Neural cell (in vitro differentiated cells): ENCODE data around the gene SP5. TPM values are rescaled to one million over a fixed set of nuclear protein-coding genes. Genes with fewer than 3 reads are reported as not detected.

Experiments
- H2AFZ ChIP-seq: fragments of 200-600, 300-800 bp; sonication (generic), shearing (Covaris generic); 2 replicates; pipeline ENCODE4 v1.6.0; 2014; ENCODE audit warnings: low read depth, mild to moderate bottlenecking, antibody characterized with exemption, low read length, moderate library complexity
- H3F3A ChIP-seq: fragments of 200-600 bp; shearing (Covaris generic); 2 replicates; pipeline ENCODE4 v1.6.1; 2016; ENCODE audit warnings: mild to moderate bottlenecking, moderate library complexity, mixed read lengths, antibody characterized with exemption, low read length; ENCODE audit not compliant: insufficient read depth, poor library complexity, severe bottlenecking
- H3K27ac ChIP-seq: fragments of 200-600, 300-800 bp; sonication (generic), shearing (Covaris generic); 2 replicates; pipeline ENCODE4 v1.5.1; 2014; ENCODE audit warnings: mild to moderate bottlenecking, low read length, moderate library complexity
- H3K27me3 ChIP-seq: fragments of 300-800, 200-600 bp; sonication (generic), shearing (Covaris generic); 2 replicates; pipeline ENCODE4 v1.6.0; 2014; ENCODE audit warnings: mild to moderate bottlenecking, low read depth, low read length, moderate library complexity; ENCODE audit not compliant: insufficient read depth
- H3K36me3 ChIP-seq: fragments of 300-800, 200-600 bp; sonication (generic), shearing (Covaris generic); 2 replicates; pipeline ENCODE4 v1.5.1; 2014; ENCODE audit warnings: mild to moderate bottlenecking, antibody characterized with exemption, low read length, moderate library complexity; ENCODE audit not compliant: insufficient read depth
- H3K4me2 ChIP-seq: fragments of 300-800, 200-600 bp; sonication (generic), shearing (Covaris generic); 2 replicates; pipeline ENCODE4 v1.6.0; 2014; ENCODE audit warnings: mild to moderate bottlenecking, low read length
- H3K4me3 ChIP-seq: fragments of 300-800, 200-600 bp; sonication (generic), shearing (Covaris generic); 2 replicates; pipeline ENCODE4 v1.5.1; 2014; ENCODE audit warnings: mild to moderate bottlenecking, low read length, moderate library complexity
- H3K79me2 ChIP-seq: fragments of 200-600 bp; shearing (Covaris generic); replicated peaks from 2 replicates; pipeline ENCODE4 v1.6.0; 2014; ENCODE audit warnings: mild to moderate bottlenecking, low read length, moderate library complexity; ENCODE audit not compliant: insufficient read depth
- H3K9ac ChIP-seq: fragments of 300-800, 200-600 bp; sonication (generic), shearing (Covaris generic); 2 replicates; pipeline ENCODE4 v1.6.1; 2016; ENCODE audit warnings: mild to moderate bottlenecking, low read length, mixed read lengths
- H3K9me2 ChIP-seq: fragments of 200-600 bp; shearing (Covaris generic); 2 replicates; pipeline ENCODE4 v1.6.1; 2016; ENCODE audit warnings: mild to moderate bottlenecking, low read length, mixed read lengths; ENCODE audit not compliant: insufficient read depth
- H3K9me3 ChIP-seq: fragments of 200-600, 300-800 bp; sonication (generic), shearing (Covaris generic); 2 replicates; pipeline ENCODE4 v1.6.1; 2016; ENCODE audit warnings: mild to moderate bottlenecking, mixed run types, low read length, moderate library complexity, mixed read lengths
- H4K20me1 ChIP-seq: fragments of 200-600 bp; shearing (Covaris generic); 2 replicates; pipeline ENCODE4 v1.6.1; 2016; ENCODE audit warnings: mild to moderate bottlenecking, mixed run types; ENCODE audit not compliant: insufficient read depth
- EP300 ChIP-seq: fragments of 450-650 bp; conservative IDR thresholded peaks from 2 replicates; pipeline ENCODE4 v1.6.1; 2014; ENCODE audit warnings: antibody characterized with exemption, mild to moderate bottlenecking, moderate library complexity; ENCODE audit not compliant: poor library complexity, severe bottlenecking
- EZH2 ChIP-seq: fragments of 200-600, 300-800 bp; shearing (Covaris generic), sonication (generic); IDR thresholded peaks from 2 replicates; pipeline ENCODE4 v1.6.1; 2014; ENCODE audit warnings: antibody characterized with exemption, low read length, borderline replicate concordance, mild to moderate bottlenecking; ENCODE audit not compliant: insufficient read depth, poor library complexity, severe bottlenecking
- MXI1 ChIP-seq: fragments of 450-650 bp; conservative IDR thresholded peaks from 2 replicates; pipeline ENCODE4 v1.6.1; 2014; ENCODE audit warnings: antibody characterized with exemption, mild to moderate bottlenecking; ENCODE audit not compliant: poor library complexity, severe bottlenecking
- RAD21 ChIP-seq: fragments of 450-650 bp; conservative IDR thresholded peaks from 2 replicates; pipeline ENCODE4 v1.6.1; 2014; ENCODE audit warnings: antibody characterized with exemption, mild to moderate bottlenecking, moderate library complexity
- SMC3 ChIP-seq: fragments of 450-650 bp; conservative IDR thresholded peaks from 2 replicates; pipeline ENCODE4 v1.6.1; 2014; ENCODE audit warnings: antibody characterized with exemption, mild to moderate bottlenecking, moderate library complexity; ENCODE audit not compliant: poor library complexity
- TAF1 ChIP-seq: IDR thresholded peaks from 2 replicates; pipeline ENCODE4 v1.6.1; 2012; ENCODE audit warnings: low read depth
- polyA plus RNA-seq: library from polyadenylated mRNA; depleted of rRNA; stranded (reverse); fragments of >200 nt; gene quantifications from 2 replicates; pipeline ENCODE4 v1.2.3, GENCODE V29; 2014
- TF ChIP-seq, protein P1 (sequence below): IDR thresholded peaks from 2 replicates; pipeline ENCODE4 v1.6.1; 2012; ENCODE audit warnings: borderline replicate concordance
- TF ChIP-seq, protein P2 (sequence below): fragments of 450-650 bp; IDR thresholded peaks from 2 replicates; pipeline ENCODE4 v1.5.1; 2014; ENCODE audit warnings: antibody characterized with exemption, mild to moderate bottlenecking, moderate library complexity; ENCODE audit not compliant: poor library complexity, severe bottlenecking

SP5 gene
- polyA plus RNA-seq, 1 donor from 2014 or later: 0.15 TPM

DNA sequence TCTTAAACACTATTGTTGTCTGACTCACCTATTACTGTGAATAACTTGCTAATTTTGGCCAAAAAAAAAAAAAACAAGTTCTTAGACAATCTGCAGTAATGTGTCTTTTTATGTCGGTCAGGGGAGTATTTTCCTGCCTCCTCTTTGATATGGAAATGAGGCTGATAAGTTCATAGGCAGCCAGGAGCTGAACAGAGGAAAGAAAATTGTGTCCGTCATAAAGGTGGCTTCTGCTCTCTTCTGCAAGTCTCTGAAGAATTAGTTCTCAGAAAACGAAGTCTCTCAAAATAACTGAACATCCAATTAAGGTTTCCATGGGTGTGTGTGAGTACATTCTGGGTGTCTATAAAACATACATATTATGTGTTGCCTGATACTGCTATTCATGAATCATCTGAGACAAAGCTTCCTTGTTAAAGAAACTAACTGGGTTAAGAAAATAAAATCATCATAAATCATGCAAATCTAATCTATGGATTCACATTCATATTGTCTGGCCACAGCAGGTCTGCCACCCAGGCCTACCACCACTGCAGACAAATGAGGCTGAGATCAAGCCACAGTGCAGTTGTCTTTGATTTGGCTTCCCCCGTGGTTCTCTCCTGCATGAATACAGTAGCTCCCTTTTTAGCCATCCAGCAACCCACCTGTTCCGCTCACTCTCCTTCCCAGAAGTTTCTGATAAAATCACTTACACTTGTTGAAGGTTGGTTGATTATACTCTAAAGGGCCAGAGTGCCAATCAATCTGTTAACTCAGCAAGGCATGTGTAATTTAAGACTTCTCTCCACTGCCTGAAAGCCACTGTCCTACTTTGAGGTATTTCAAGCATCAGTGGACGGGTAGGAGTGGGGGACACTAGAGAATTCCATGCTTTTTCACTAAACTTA lies 19.4 kb upstream of the SP5 start:
- Histone ChIP-seq H3K4me2 (no peak overlapping the region), H3K36me3 (no peaks in the 10 kb centered on the region), H3K9ac (no peak overlapping the region), H4K20me1 (no peaks in the 10 kb centered on the region), H3K79me2 (no peaks in the 10 kb centered on the region), H3K4me3 (no peak overlapping the region), H2AFZ (no peak overlapping the region), H3K27me3 (no peaks in the 10 kb centered on the region), H3F3A (no peaks in the 10 kb centered on the region), H3K9me2 (no peaks in the 10 kb centered on the region), H3K9me3 (no peaks in the 10 kb centered on the region), H3K27ac (no peak overlapping the region)
- TF ChIP-seq TAF1: no peak
- TF ChIP-seq, protein P1, sequence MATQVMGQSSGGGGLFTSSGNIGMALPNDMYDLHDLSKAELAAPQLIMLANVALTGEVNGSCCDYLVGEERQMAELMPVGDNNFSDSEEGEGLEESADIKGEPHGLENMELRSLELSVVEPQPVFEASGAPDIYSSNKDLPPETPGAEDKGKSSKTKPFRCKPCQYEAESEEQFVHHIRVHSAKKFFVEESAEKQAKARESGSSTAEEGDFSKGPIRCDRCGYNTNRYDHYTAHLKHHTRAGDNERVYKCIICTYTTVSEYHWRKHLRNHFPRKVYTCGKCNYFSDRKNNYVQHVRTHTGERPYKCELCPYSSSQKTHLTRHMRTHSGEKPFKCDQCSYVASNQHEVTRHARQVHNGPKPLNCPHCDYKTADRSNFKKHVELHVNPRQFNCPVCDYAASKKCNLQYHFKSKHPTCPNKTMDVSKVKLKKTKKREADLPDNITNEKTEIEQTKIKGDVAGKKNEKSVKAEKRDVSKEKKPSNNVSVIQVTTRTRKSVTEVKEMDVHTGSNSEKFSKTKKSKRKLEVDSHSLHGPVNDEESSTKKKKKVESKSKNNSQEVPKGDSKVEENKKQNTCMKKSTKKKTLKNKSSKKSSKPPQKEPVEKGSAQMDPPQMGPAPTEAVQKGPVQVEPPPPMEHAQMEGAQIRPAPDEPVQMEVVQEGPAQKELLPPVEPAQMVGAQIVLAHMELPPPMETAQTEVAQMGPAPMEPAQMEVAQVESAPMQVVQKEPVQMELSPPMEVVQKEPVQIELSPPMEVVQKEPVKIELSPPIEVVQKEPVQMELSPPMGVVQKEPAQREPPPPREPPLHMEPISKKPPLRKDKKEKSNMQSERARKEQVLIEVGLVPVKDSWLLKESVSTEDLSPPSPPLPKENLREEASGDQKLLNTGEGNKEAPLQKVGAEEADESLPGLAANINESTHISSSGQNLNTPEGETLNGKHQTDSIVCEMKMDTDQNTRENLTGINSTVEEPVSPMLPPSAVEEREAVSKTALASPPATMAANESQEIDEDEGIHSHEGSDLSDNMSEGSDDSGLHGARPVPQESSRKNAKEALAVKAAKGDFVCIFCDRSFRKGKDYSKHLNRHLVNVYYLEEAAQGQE: no peak
- TF ChIP-seq, protein P2, sequence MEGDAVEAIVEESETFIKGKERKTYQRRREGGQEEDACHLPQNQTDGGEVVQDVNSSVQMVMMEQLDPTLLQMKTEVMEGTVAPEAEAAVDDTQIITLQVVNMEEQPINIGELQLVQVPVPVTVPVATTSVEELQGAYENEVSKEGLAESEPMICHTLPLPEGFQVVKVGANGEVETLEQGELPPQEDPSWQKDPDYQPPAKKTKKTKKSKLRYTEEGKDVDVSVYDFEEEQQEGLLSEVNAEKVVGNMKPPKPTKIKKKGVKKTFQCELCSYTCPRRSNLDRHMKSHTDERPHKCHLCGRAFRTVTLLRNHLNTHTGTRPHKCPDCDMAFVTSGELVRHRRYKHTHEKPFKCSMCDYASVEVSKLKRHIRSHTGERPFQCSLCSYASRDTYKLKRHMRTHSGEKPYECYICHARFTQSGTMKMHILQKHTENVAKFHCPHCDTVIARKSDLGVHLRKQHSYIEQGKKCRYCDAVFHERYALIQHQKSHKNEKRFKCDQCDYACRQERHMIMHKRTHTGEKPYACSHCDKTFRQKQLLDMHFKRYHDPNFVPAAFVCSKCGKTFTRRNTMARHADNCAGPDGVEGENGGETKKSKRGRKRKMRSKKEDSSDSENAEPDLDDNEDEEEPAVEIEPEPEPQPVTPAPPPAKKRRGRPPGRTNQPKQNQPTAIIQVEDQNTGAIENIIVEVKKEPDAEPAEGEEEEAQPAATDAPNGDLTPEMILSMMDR: no peak
- no peak for TF ChIP-seq RAD21
- TF ChIP-seq MXI1: no peak
- no peak for TF ChIP-seq EP300
- TF ChIP-seq EZH2: no peak

DNA sequence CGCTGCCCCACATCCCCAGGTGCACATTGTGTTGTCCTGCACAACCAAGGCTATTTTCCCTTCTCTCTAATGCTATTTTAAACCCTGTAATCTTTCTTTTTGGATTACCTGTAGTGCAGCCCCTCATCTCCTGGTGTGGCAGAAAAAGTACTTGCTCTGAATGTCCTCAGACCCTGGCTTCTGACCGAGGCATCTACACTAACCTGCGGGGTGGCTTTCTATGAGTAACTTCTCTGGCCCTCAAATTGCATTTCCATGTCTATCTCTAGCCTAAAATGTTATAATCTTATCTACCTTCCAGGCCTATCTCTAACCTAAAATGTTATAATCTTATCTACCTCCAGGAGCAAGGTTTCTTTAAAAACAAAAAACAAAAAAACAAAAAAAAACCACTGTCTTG lies 18.2 kb upstream of the SP5 start:
- H3K9me2 ChIP-seq: no peaks in the 10 kb centered on the region
- H3K79me2 ChIP-seq: no peaks in the 10 kb centered on the region
- H2AFZ ChIP-seq: no peak overlapping the region
- no peak overlapping the region for H3K9ac ChIP-seq
- no peaks in the 10 kb centered on the region for H3K9me3 ChIP-seq
- H3K27me3 ChIP-seq: no peaks in the 10 kb centered on the region
- H4K20me1 ChIP-seq: no peaks in the 10 kb centered on the region
- H3K27ac ChIP-seq: no peak overlapping the region
- TF ChIP-seq SMC3: no peak
- no peak for TF ChIP-seq RAD21
- H3K4me3 ChIP-seq: no peak overlapping the region
- no peak overlapping the region for H3K4me2 ChIP-seq
- H3K36me3 ChIP-seq: no peaks in the 10 kb centered on the region
- no peaks in the 10 kb centered on the region for H3F3A ChIP-seq
